Brain pericyte (primary cell): ENCODE results near the gene GJD4.

Experiments
- DNase-seq: peaks from one replicate; pipeline ENCODE4 v3.0.0-alpha.2; 2012; ENCODE audit warnings: low read depth, low spot score

The GJD4 gene

GRCh38 chr10:35605191-35605590 is at the start of gene GJD4:
Gene GJD4 (plus strand): TSS chr10:35605341. CDS start chr10:35605568, 227 bp downstream.
- no peak for DNase-seq

DNA sequence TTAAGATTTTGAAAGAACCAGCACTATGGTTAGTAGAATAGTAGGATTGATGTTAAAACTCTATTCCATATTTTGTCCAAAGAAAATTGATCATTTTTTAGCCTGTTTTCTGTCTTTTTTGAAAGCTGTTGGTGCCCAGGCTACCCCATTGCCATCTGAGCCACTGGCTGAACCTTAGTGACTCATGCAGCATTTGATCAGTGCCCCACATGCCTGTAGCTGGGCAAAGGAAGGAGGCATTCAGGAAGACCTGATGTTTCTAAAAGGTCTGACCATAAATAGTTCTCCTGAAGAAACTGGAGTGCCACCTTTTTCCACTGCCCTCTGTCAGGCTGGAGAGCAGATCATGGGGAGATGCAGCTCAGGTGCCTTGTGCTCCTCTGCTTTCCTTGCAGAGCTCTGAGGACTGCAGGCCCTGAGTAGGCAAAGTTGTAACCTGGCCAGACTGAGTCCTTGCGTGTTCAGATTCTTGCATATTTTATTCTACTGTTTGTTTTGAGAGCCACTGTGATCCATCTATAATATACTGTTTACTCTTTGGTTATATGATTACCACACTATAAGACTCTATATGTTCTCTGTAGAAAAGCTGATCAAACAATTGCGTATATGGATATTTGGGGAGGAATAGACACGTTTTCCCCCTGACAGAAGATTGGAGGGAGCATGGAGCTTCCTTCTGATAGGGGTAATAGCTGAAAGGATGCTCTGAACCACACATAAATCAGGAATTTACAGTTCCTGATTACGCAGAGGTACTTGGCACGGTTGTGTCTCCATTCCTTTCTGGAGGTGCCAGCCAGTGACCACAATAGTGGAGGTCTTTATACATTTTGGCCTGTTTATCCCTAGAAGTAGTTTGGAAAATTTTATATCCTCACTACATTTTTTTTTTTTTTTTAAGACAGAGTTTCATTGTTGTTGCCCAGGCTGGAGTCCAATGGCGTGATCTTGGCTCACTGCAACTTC is 48.9 kb upstream of the GJD4 start:
- no peak for DNase-seq

GRCh38 chr10:35558276-35558675 is 46.9 kb upstream of the GJD4 start:
- no peak for DNase-seq

DNA sequence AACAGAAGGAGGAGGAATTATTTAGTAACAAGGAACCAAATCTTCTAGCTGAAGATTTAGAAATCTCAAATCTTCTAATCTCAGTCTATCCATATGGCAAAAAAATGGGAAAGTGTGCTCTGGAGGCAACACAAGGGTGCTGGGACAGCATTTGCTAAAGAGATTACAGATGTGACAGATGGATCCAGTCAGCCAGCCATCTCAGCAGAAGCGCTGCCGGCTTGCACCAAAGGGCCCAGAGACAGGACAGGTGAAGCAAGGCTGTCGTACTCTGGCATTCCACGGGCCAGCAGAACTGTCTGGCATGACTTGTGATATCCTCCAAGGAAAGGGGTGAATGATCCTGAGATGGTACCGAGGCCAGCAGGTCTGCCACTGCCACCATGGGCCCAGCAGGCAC is 45.7 kb upstream of the GJD4 start:
- no peak for DNase-seq

DNA sequence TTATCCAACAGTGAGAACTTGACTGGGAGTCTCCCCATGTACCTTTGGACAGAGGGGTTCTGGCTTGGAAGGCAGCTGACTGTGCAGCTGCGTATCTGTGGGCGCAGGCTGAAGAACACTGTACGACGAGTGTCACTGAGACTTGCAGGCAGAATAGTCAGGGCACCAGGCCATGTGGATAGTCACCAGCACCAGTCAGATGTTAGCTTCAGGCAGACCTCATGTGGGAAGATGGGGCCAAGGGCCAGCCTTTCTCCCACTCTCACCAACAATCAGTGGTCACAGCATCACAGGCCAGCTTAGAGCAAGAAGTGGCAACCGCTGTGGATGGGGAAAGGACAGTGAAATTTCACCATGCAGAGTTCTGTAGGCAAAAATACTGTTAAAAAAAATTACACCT is 43.4 kb upstream of the GJD4 start:
- no peak for DNase-seq

- DNase-seq = no peak
Observed at GRCh38 chr10:35562427-35562826, 42.7 kb upstream of the GJD4 start.

DNA sequence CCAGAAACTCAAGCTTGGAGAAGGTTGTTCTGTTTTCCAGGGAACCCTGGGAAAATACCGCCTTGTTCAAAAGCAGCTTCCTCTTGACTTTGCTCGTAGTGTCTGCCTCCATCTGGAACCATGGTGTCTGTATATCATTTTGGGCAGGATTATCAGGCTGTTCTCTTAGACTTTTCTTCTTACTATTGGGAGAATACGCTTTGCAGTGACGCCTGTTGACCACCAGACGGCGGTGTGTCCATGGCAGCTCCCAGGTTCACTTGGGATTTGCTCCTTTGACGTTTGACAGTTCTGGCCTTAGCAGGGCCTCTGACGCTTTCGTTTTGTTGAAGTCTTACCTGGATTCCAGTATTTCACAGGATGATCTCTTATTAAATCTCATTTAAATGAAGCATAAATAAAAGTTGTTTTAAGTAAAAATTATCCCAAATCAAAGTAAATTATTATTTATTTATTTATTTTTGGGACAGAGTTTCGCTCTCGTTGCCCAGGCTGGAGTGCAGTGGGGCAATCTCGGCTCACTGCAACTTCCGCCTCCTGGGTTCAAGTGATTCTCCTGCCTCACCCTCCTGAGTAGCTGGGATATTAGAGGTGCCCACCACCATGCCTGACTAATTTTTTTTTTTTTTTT is 41.8 kb upstream of the GJD4 start:
- DNase-seq = no peak

DNA sequence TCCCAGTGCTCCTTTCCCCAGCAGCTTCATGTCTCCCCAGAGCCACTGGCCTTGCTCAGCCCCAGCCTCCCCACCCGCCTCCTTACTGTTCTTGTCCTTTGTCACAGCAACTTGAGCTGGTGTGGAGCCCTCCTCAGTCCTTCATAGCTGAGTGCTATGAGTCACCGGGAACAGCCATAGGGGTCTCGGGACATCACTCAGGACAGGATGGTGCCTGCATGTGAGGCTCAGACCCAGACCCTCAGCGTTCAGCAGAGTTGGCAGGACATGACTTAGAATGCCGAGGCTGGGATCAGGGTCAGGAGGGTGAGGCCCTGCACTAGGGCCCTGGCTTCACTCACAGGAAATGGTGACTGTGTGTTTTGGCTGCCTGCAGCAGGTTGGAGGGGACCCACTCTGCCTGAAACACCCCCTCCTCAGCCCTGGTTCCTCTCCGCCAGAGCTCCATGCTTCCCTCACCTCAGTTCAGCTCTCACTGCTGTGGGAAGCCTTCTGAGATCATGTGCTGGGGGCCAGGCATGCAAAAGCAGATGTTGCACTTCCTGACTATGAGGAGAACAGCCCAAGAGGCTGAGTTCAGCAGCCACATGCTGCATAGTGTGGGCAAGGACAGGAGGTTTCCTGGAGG is 40.7 kb upstream of the GJD4 start:
- DNase-seq = no peak

GRCh38 chr10:35565602-35566081 is 39.5 kb upstream of the GJD4 start:
- no peak for DNase-seq

GRCh38 chr10:35567951-35568350 is 37.2 kb upstream of the GJD4 start:
- DNase-seq = no peak

- no peak for DNase-seq
Observed at GRCh38 chr10:35568483-35569015, 36.6 kb upstream of the GJD4 start.

DNA sequence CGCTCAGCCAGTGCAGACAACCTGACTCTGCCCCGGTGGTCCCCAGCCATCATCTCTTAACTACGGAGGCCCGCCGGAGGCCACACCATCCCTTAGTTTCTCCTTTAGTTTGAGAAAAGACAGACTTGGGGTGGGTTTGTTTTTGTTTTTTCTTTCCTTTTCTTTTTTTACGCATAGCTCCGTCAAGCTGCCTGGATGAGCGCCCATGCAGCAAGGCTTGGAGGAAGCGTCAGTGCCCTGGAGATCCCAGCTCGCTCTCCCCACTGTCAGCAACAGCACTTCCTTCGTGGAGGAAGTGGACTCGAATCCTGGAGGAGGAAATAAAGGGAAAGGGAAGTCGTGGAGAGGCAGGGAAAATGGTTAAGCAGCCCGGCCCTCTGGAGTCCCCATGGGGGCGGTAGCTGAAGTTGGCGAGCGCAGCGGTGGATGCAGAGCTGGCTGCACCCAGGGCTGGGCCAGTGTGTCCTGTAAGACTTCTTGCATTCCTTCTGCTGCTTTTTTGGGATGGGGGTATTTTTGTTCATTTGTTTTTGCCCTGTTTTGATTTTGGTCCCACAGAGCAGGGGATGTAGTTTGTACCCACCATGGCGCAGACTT is 35.9 kb upstream of the GJD4 start:
- no peak for DNase-seq

- no peak for DNase-seq
Observed at GRCh38 chr10:35569836-35570235, 35.3 kb upstream of the GJD4 start.

DNA sequence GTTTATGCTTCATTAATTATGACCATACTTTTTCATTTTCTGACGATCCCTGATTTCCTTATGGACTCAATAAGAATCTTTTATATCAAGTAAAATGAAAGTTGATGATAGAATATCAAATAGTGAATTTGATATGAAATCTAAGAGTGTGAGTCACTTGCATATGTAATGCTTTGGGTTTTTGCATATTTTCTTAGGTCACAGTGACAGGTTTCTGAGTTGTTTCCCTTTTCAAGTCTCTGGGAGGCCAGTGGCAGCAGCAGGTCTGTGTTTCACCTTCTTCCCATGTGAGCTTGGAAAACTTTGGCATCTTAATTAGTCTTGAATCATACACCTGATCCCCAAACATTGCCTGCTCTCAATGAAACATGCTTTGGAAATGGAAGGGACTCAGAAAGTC is 34.7 kb upstream of the GJD4 start:
- DNase-seq = no peak

DNA sequence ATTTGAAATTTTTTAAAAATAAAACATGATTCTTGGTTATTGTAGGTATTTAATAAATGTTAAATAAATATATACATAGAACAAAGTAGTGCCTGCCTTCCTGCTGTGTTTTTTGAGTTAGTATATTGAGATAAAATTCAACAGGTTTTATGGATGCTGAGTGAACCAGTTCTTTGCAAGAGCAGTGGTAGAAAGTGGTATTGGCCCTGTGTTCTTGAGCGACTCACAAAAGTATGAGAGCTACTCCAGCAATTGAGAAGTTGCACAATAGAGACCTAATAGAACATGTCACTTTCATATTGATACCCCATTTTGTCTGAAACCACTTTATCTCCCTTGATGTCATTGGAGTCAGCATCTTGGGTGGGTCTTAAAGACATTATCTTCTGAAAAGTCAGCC is 32.6 kb upstream of the GJD4 start:
- DNase-seq = no peak

DNA sequence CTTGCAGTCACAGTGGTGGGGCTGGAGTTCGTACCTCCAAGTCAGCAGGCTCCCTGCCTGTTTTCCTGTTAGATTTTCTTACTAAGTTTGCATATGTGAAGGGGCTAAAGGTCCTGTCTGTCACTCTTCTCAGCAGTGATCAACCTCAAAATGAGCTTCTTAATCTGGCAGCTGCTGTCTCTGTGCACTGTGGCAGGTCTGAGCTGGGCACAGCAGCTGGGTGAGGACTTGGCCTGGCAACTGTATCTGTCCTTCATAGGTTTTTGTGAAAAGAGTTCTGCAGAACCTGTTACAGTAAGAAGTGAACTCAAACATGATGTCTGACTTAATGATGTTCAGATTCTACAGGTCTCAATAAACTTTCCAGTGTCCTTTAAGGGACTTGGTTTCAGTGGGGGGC is 31.3 kb upstream of the GJD4 start:
- no peak for DNase-seq

DNA sequence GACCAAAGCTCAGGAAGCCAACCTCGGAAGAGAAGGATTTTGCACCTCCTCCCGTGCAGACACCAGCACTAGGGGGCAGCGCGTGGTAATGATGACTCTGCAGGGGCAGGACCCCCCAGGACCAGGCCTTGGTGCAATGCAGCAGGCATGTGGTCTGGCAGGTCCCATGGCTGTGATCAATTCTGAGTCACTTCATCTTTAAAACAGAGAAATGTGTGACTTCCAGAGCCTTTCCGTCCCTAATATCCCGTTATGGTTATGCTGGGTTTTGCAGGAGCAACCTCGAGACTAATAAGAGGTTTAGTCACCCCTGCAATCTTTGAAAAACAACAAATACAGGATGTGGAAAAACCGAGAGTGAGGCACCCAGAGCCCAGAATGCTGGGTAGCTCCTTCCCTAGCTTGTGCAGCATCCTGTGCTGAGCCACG is 30.2 kb upstream of the GJD4 start:
- no peak for DNase-seq

DNA sequence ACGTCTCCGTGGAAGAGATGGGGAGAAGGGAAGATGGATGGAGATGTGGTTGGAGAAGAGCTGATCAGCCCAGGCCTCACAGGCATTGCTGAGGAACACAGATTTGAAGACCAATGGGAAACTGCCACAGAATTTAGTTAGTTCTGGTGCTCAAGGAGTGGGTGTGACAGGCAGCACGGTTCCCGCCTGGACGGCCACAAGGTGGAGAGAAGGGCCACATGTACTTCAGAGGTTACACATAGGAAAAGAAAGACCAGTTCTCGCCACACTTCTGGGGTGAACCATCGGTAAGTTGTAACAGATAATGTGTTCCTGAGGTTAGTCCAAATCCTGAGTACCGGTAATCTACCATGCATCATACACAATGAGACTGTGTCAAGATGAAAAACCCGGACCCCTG is 29.5 kb upstream of the GJD4 start:
- DNase-seq = no peak

GRCh38 chr10:35576730-35577129 is 28.4 kb upstream of the GJD4 start:
- DNase-seq = no peak

- DNase-seq = no peak
Observed at GRCh38 chr10:35577926-35578617, 27.1 kb upstream of the GJD4 start.

DNA sequence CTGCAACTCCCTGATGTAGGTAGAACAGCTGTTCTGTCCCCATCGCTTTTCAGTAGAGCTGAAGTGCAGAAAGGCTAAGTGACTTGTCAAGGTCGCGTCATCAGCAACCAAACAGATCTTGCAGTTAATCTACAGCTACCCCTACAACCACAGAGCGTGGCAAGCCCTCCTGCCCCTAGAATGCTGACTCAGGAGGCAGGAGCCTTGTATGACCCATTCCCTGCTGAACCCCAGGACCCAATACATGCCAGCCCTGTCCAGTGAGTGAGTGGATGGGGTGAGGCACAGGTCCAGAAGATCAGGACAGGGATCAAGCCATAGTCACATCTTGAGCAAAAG is 26.6 kb upstream of the GJD4 start:
- DNase-seq = no peak
